G401.6 (cell line): ENCODE data around the gene PRM2.

Source experiments
- FAIRE-seq: peaks from 2 replicates; lab custom pipeline; 2012; peaks lifted over from hg19 to GRCh38; lab: Jason Lieb, UNC

The PRM2 gene

GRCh38 chr16:11276143-11276895 is at the start of gene PRM2:
Gene PRM2 (minus strand): TSS chr16:11276480. CDS start chr16:11276370, 110 bp downstream.
- no peak for FAIRE-seq

GRCh38 chr16:11325404-11326083 is 49.3 kb upstream of the PRM2 start:
- no peak for FAIRE-seq

DNA sequence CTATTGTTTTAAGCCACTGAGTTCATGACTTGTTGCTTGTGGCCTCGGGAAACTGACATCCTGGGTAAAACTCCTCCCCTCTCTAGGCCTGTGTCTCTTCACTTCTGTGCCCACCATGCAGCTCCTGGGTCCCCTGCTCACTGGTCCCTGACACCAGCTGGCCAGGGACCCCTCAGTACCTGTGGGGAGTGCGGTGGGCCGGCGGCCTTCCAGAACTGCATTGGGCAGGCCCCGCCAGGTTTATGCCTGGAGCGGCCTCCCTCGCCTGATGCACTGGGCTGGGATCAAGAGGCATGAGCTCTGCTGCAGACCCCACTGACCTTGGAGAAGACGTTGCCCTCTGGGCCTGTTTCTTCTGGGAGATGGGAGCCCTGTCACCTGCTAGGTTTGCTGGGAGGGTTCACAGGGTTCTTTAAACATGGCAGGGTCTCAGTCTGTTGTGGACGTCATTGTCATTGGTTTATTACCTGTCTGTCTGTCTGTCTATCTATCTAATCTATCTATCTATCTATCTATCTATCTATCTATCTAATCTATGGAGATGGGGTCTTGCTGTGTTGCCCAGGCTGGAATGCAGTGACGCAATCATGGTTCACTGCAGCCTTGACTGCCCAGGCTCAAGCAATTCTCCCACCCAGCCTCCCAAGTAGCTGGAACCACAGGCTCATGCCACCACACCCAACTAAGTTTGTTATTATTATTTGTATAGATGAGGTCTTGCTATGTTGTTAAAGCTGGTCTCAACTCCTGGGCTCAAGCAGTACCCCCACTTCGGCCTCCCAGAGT is 47.5 kb upstream of the PRM2 start:
- no peak for FAIRE-seq

DNA sequence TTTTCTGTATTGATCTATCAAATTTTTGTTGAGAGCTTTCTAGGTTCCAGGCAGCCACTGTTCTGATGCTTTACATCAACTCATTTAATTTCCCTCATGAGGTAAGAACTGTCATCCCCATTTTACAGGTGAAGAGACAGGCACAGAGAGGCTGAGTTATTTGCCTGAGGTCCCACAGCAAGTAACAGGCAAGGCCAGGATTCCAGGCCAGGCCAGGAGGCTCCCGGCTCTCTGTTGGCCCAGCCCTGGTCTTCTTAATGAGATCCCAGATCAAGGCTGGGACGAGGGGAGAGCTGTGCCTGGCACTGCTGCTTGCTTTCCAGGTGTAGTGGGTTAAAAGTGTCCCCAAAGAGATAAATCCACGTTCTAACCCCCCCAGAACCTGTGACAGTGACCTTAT is 46.5 kb upstream of the PRM2 start:
- FAIRE-seq, result no peak

DNA sequence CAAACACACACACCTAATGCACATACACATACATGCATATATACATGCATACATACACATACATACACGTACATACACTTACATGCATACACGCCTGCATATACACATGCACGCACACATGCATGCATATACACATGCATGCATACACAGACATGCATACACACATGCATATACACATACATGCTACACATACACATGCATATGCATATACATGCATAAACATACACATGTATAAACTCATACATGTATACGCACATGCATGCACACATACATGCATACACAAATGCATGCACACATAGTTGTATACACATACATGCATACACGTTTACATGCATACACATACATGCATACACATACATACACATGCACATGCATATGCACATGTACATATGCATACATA is 45.4 kb upstream of the PRM2 start:
- FAIRE-seq, result no peak

DNA sequence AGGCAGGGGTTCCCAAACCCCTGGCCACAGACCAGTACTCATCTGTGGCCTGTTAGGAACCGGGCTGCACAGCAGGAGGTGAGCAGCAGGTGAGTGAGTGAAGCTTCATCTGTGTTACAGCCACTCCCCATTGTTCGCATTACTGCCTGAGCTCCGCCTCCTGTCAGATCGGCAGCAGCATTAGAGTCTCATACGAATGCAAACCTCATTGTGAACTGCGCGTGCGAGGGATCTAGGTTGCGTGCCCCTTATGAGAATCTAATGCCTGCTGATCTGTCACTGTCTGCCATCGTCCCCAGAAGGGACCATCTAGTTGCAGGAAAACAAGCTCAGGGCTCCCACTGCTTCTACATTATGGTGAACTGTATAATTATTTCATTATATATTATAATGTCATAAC is 43.9 kb upstream of the PRM2 start:
- no peak for FAIRE-seq

DNA sequence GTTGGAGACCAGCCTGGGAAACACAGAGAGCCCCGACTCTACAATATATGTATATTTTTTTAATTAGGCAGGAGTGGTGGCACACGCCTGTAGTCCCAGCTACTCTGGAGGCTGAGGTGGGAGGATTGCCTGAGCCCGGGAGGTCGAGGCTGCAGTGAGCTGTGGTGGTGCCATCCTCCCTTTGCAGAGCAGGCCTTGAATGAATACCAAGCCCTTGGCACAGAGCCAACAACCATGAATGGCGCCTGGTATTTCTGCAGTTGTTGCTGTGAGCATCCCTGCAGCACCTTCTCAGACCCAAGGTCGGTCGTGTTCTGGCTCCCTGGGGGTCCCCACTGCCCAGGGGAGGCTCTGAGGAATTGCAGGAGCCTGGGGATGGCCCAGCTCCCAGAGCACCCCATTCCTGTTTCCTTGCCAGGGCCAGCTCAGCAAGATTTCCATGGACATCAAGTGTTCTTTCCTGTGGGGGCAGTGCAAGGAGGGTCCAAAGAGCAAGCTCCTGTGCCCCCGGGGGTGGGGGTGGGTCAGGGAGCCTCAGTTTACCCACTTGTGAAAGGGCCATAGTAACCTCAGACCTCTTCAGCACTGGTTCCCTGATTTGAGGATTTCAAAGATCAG is 43.4 kb upstream of the PRM2 start:
- no peak for FAIRE-seq

DNA sequence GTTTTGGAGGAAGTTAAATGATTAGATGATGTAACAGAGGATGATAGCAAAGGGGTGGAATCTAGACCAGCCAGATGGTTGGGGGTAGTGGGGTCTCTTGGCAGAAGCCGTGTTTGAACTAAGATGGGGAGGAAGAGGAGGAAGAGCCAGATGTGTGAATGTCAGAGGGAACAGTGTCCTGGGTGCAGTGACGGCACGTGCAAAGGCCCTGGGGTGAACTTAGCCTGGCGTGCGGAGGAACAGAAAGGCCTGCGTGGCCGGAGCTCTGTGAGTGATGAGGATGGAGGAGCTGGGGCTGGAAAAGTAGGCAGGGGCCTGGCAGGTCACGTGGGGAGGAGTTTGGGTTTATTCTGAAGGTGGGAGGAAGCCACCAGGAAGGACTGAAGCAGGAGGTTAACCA is 42.5 kb upstream of the PRM2 start:
- no peak for FAIRE-seq

DNA sequence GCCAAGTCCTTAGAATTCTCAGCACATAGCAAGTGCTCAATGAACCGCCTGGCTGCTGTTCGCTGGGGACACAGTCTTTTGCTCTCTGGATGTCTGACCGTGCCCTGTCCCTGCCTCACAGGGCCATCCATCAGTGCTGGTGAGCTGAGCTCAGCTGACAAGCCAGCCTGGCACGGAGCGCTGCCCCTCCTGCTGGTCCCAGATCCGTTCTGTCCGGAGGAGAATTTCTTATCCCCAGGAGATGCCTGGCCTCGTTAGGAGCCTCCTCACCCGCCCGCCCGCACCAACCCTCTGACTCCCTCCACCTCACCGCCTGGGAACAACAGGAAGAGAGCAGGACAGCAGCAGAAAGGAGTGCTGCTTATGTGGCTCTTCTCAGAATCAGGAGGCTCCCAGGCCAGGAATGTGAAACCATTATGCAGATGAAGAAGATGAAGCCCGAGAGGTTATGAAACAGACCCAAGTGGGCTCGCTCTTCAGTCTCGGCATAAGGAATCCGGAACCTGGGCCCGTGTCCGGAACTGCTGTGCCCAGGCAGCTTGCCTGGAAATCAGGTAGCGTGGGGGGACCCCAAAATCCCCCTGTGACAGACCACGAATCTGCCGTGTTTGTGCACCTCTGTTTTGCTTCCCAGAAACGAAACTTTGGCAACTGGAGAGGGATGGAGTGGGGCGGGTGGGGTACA is 40.2 kb upstream of the PRM2 start:
- no peak for FAIRE-seq

- no peak for FAIRE-seq
These were observed 39.2 kb upstream of the PRM2 start for GRCh38 chr16:11315510-11315909.

GRCh38 chr16:11314309-11314894 is 38.1 kb upstream of the PRM2 start:
- FAIRE-seq, result no peak

- no peak for FAIRE-seq
These were observed 37.4 kb upstream of the PRM2 start for GRCh38 chr16:11313493-11314308.

DNA sequence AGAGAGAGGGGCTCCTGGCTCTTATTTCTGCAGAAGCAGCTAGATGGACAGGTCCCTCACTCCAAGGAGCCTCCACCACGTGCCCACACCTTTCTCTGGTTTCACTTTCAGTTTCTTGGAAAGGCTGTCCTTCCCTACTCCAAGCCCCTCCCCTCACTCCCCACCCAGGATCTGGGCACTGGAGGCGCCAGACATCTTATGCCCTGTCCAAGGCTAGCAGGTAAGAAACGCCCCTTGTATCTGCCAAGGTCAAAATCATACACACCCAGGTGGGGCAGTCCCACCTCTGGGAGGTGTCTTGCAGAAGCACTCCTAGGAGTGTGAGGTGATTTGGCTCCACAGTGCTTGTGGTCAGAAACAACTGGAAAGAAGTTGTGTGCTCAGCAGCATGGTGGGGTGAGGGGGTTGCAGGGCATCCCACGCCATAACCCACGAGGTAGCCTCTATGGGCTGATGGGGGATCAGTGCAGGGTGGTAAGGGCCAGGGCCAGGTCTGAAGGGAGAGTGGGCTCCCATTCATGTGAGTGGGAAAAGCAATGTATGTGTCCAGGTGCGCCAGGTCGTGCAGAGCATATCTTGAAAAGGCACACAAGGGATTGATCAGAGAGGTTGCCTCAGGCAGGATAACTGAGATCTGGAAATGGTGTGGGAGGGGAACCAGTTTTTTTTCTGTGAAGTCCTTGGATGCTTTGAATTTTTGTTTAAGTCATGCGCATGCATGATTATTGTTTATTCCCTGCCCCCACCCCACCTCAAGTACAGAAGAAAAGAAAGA is 36.6 kb upstream of the PRM2 start:
- FAIRE-seq, result no peak

DNA sequence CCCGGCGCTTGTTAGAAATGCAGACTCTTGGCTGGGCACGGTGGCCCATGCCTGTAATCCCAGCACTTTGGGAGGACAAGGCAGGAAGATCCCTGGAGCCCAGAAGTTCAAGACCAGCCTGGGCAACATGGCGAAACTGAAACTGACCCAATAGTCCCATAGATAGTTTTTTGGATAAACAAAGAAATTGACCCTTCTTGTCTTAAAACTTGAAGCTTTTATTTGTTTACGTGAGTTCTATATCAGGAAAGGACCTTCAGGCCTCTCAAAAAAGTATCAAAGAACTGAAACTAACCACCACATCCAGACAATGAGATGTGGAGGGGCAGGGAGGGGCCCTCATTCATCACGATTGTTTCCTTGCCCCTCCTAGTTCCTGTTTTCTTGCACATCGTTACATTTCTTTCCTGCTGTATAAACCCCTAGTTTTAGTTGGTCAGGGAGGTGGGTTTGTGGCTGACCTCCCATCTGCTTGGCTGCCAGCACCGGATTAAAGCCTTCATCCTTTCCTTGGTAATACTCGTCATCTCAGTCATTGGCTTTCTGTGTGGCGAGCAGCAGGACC is 34.8 kb upstream of the PRM2 start:
- no peak for FAIRE-seq

DNA sequence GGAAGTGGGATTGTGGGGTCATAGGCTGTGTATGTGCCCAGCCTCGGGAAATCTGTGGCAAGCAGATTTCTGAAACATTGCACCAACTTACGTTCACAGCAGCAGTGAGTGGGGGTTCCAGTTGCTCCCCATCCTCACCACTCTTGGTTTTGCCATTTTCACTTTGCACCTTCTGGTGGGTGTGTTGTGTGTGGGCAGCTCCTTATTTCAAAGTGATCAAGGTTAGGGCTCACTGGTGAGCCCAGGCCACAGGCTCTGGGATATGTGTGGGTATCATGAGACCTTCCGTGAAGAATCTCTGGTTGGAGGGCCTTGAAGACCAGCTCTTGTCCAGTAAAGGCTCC is 34.3 kb upstream of the PRM2 start:
- FAIRE-seq, result no peak

GRCh38 chr16:11309895-11310633 is 33.8 kb upstream of the PRM2 start:
- FAIRE-seq, result no peak

DNA sequence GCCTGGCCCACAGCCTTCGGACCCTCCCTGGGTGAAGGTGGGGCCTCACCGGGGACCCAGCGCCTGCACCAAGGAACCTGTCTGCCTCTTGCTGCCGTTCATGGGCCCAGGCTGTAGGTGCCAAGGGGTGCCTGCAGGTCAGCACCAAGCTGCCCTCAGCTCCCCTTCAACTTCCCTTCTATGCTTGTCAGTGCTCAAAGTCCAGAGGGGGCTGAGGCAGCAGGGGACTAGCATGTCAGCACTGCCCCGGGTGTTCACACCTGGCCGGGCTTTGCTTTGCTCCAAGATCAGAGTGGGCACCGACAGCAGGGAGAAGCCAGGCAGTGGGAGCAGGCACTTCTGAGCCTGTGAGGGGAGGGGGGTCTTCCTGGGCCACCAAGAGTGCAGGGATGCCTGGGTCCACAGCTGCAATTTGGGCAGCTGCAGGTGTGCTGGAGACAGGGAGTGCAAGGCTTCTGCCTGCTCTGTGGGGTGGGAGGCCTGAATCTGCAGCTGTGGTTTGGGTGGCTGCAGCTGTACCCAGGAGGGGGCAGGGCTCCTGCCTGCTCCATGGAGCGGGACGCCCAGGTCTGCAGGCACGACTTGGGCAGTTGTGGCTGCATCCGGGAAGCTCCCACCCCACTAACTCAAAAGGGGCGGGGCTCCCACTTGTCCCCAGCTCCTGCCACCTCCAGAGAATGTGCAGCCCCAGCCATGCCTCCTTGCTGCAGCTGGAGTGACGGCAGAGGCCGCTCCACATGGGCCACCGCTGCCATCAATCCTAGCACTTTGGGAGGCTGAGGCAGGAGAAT is 32.4 kb upstream of the PRM2 start:
- no peak for FAIRE-seq
